LNCAP (cell line): Measurements from ENCODE around the gene SLC47A1.

Experiments used
- CTCF ChIP-seq: fragments of 450-650 bp; IDR thresholded peaks from 2 replicates; pipeline ENCODE4 v1.5.1; 2017; ENCODE audit warnings: mild to moderate bottlenecking

SLC47A1 gene

DNA sequence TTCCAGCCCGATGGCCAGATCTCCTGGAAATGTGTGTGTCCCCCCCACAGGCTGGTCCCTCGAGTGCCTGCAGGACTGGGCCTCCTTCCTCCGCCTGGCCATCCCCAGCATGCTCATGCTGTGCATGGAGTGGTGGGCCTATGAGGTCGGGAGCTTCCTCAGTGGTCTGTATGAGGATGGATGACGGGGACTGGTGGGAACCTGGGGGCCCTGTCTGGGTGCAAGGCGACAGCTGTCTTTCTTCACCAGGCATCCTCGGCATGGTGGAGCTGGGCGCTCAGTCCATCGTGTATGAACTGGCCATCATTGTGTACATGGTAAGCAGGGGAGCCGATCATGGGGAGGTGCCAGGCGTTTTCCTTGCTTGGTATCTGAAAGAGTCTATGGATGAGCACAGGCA lies 22.1 kb downstream of the SLC47A1 start:
- no peak for TF ChIP-seq CTCF

DNA sequence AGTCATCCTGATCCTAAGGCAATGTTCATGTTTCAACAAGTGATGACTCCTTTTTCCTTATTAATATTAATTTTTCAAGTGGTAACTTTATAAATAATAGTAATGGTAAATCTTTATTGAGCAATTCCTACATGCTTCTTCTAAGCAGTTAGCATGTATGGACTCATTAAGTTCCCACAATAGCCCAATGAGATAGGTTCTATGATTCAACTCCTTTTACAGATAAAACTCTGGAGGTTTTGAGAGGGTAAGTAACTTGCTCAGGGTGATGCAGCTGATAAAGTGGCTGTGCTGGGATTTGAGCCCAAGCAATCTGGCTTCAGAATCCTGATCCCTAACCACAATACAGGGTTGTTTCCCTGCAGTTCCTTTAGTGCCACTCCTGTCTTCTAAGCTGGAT lies 25.3 kb downstream of the SLC47A1 start:
- no peak for TF ChIP-seq CTCF

GRCh38 chr17:19561697-19562318 lies 28.2 kb downstream of the SLC47A1 start:
- no peak for TF ChIP-seq CTCF

GRCh38 chr17:19565817-19566575 lies 32.3 kb downstream of the SLC47A1 start:
- no peak for TF ChIP-seq CTCF

GRCh38 chr17:19567216-19568015 lies 33.8 kb downstream of the SLC47A1 start:
- TF ChIP-seq CTCF, result no peak

GRCh38 chr17:19568016-19568350 lies 34.3 kb downstream of the SLC47A1 start:
- TF ChIP-seq CTCF, result no peak

GRCh38 chr17:19569785-19570543 lies 36.3 kb downstream of the SLC47A1 start:
- TF ChIP-seq CTCF, result no peak
